GM20431 (cell line): ENCODE data around the gene GLT1D1.
"Not testable (repeated sequence)": the region's sequence is repeated elsewhere in the genome, so short reads cannot be mapped to it uniquely, and the experiment has no call there.

Experiments used
- in situ Hi-C: fragments of 300-500 bp; cut with MseI, MboI; formaldehyde crosslinking; loops from one replicate; pipeline ENCODE4 v1.15.0; 2020; ENCODE audit warnings: low sequenced_read_pairs; ENCODE audit not compliant: unreplicated experiment

Gene GLT1D1

DNA sequence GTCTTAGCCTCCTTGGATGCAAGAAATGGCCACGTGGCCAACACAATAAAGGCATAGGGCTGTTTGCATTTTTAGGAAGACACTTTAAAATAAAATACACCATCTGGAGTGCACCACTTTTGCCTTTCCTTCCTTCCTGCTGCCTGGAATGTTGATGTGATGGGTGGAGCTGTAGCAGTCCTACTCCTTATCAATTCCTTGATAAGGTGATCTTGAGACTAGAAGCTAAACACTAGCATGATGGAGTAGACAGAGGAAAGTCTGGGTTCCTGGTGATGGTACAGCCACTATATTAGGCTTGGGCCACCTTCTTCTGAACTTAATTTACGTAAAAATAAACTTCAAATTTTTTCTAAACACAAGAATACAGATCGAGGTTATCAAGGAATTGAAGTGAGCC is 2.9 kb upstream of the GLT1D1 start:
- in situ Hi-C loops = no loop called here

DNA sequence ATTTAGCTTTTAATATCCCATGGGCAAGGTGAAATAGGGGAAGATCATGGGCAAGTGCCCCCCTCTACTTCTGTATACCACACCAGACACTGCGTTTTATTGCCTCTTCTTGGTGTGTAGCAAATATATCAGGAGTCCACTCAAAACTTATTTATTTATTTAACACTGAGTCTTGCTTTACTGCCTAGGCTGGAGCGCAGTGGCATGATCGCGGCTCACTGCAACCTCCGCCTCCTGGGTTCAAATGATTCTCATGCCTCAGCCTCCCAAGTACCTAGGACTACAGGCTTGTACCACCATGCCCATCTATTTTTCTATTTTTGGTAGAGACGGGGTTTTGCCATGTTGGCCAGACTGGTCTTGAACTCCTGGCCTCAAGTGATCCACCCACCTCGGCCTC is 1.8 kb upstream of the GLT1D1 start:
- in situ Hi-C loops = not testable (repeated sequence)

DNA sequence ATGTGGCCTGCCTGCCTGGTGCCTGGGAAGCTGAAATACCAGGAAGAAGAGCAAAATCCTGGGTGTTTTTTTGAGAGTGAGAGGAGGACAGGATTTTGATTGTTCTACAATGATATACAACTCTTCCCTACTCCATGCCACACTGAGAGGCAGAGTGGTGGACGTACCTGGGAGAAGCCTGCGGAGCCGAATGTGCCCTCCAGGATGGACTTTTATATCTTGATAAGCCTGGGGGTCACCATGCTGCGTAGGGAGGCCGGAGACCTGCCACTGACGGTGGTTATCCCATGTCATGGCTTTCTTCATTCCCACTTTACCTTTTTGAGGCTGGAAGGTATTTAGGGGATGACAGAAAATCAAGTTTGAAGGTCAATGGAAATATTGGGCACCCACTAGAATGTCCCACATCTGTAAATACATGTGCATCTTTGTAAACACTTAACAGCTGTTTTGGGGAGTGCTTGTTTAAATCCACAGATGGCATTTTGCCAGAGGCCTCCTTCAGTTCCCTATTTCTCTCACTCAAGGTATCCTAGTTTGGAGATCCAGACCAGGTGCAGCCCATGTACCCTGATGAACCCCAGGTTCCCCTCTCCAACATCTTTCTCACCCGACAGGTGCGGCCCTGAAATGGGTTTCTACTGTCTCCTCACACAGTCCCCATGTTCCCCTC is 1.1 kb upstream of the GLT1D1 start:
- in situ Hi-C loops = no loop called here

DNA sequence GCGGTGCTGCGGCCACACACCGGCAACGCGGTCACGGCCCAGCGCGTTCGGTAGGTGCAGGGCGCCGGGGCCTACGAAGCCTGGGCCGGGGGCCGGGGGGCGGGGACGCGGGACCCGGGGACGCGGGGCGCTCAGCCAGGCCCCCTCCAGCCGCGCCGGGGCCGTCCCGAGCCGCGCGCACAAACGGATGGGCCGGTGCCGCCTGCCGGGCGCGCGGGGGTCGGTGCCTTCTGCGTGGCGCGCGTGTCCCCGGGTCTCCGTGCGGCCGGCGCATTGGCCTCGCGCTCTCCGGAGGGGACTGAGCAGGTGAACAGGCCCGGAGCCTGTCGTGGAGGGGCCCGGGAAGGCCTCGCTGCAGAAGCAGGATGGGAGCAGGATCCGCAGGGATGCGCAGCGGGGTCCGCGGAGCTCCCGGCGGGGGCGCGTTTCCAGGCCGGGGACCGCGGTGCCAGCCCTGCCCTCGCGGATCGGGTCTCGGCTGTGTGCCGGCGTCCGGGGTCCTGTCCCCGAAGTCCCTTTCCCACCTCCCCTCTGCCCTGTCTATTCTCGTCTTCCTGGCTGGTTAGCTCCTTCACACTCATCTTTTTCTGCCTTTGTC is 421 bp downstream of the GLT1D1 start:
- in situ Hi-C loops = no loop called here

DNA sequence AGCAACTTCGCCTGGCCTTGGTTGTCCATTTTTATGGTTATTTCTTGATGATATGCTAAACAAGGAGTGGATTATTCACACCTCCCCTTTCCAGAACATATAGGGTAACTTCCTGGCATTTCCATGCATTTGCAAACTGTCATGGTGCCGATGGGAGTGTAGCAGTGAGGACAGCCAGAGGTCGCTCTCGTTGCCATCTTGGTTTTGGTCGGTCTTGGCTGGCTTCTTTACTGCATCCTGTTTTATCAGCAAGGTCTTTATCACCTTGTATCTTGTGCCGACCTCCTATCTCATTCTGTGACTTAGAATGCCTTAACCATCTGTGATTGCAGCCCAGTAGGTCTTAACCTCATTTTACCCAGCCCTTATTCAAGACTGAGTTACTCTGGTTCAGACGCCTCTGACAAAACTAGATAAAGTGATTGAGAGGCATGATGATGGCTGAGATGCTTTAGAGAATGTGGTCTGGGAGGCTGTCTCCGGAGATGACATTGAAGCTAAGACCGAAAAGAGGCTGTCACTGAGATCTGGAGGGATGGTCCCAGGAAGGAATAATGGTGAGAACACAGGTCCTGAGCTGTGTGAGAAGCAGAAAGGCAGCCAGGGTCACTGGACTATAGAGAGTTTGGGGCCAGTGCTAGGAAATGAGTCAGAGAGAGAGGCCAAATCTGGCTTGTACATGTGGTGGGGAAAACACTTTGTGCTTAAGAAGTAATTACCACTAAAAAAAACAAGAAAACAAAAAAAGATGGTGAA is 2.9 kb downstream of the GLT1D1 start:
- in situ Hi-C loops = no loop called here

DNA sequence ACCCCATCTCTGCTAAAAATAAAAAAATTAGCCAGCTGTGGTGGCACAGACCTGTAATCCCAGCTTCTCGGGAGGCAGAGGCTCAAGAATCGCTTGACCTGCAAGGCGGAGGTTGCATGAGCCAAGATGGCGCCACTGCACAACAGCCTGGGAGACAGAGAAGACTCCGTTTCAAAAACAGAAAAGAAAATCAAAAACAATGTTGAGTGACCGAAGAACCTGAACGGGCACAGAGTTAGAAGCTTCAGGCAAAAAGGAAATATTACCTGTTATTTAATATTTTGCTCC is 3.5 kb downstream of the GLT1D1 start:
- in situ Hi-C loops = no loop called here

DNA sequence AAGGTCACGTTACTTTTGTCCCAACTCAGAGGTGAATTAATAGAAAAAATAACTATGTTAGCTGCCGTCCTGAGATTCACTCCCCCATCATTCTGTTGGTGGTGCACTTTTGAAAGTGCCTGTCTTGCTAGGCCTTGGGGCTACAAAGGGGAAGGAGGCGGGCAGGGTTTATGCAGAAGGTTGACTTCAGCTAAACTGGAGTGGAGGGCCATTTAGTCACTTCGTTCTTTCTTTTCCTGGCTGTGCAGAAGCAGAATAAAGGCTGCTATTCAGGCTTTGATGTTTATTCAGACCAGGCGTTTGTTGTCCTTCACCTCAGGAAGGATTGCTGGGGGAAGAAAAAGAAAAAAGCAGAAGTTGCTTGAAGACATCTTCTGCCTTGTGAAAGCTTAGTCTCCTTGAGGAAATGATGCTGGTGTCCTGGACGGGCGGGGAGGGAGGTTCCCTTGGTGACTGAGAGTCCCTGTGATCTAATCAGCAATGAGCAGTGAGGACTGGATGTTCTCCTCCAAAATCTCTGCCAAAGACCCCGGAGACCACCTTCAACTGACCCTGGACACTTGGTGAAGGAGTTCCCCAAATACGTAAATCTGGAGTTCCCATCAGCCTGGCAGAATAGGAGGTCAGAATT is 4.0 kb downstream of the GLT1D1 start:
- in situ Hi-C loops = no loop called here

DNA sequence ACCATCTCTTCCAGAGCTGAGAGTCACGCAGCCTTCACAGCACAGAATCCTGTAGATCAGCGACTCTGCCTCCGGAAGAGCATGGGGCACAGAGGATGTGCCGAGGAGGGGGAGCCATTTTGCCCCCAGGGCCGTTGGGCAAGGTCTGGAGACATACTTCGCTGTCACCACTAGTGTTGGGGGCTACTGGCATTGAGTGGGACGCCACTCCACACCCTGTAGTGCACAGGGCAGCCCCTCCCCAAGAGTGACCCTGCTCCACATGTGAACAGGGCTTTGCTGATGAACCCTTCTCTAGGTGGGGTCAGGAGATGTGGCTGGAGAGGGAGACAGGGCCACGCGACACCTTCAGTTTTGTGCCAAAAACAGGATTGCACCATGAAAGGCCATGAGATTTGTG is 6.0 kb downstream of the GLT1D1 start:
- in situ Hi-C loops = no loop called here

DNA sequence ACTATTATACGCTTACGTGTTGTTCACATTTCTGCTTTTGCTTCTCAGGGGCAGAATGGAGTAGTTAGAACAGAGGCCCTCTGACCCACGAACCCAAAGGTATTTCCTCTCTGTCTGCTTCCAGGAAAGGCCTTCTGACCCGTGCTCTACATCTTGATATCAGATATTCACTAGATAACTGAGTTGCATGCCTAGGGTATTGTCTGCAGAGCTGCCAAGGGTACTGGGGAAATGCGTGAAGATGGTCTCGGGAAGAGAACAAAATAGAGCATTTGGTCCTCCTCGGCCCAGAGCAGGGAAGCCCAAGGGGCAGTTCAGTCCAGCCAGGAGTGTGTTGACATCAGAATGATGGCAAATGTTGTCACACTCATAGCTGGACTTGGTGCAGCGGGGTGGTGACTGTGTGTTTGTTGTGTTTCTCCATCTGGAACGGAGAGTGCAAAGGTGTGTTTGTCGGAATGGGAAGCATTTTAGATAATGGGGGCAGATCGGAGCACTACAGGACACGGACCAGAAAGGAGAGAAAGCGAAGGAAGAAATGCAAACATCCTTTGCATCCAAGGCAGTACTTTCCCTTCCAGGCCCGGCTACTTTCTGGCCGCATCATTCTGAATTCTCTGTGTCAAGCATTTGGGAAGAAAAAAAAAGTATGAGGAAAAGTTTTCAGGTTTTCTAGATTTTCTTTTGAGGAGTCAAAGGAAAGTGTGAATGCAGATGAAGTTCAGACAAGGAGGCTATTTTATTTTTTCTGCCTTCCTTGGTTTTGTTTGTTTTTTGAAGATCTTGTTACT is 8.1 kb downstream of the GLT1D1 start:
- in situ Hi-C loops = no loop called here

DNA sequence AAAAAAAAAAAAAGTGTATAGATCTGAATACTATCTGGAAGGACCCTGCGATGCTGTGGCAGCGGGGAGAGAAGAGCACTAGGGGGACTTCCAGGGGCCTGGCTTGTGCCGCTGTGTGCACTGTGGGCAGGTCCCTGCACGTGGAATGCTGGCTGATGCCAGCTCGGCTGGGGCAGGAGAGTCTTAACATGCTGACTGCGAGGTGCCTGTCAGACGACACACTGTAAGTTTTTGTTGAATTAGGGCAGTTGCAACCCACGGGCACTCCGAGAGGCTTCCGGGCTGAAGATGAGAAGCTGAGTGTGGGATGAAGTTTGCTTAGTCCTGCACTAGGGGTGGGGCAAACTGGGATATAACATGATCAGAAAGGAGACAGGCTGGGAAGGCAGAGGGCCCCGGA is 10.7 kb downstream of the GLT1D1 start:
- in situ Hi-C loops = no loop called here

DNA sequence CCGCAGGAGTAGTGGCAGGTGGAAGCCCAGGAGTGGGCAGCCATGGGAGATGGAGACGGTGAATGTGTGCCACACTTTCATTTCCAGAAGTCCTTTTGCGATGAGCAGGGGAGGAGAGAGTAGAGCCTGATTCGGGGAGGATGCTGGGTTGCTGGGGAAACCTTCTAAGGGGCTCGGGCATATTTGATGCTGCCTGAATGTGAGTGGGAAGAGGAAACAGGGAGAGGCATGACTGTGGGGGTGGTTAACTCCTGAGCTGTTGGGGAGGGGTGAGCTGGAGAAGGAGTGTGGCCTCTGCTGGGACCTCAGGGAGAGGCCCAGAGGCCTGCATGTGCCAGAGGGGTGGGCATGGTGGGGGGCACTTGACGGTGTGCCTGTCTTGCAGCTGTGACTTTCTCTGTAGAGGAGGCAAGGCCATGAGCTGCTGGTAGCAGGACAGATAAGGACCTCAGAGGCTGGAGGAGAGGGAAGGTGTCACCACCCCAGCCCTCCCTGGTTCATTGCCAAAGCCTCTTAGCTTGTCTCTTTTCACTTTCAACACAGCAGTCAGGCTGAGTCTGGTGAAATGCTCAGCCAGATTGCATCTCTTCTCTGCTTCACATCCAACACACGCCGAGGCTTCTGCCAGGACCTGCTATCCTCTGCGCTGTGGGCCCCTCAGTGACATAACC is 11.4 kb downstream of the GLT1D1 start:
- in situ Hi-C loops = no loop called here

DNA sequence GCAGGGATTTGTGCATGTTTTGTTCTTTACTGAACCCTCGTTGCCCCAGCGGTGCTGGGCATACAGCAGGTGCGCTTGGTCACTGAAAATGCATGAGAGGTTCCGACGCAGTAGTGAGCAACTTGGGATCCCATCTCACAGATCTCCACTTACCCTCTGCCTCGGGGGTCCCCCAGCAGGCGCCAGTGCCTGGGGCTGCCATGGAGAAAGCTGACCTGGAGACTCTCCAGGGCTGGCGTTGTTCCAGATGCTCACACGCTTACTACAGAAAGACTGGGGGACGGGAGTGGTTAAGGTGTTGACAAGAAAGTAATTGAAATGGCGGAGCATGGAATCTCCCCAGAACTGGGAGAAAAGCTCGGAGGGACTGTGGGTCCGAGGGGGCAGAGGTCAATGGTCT is 14.2 kb downstream of the GLT1D1 start:
- in situ Hi-C loops = no loop called here

DNA sequence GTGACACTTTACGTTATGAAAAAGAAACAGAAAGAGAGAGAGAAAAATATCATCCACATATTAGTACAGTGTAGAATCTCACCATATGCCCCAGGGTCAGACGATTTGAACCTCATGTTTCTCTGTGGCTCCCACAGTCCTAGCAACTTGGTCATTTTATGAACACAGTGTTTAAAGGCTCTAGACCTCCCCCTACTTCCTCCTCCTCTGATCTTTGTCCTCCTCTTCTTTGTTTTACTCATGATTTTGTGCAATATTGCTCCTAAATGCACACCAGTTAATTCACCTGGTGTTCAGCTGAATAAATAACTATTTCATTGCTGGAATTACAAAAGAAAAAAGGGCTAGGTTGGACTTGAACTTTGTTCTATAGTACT is 18.2 kb downstream of the GLT1D1 start:
- in situ Hi-C loops = no loop called here

DNA sequence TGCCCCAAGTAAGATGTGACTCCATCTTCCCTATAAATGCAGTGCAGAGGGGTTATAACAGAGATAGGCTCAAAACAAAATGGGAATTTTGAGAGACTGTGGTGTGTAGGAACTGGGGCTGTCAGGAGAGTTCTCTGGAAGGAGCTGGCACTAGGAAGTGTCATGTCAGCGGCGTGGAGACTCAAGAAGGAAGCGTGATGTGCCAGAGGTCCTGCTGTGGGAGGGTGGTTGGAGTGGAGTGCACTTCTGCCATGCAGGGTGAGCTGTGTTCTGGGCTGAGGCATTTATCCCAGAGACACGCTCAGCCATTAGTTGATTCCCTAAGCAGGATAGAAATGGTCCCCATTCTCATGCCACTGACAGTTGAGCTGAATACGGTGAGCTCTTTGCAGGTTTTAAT is 19.0 kb downstream of the GLT1D1 start:
- in situ Hi-C loops = no loop called here

DNA sequence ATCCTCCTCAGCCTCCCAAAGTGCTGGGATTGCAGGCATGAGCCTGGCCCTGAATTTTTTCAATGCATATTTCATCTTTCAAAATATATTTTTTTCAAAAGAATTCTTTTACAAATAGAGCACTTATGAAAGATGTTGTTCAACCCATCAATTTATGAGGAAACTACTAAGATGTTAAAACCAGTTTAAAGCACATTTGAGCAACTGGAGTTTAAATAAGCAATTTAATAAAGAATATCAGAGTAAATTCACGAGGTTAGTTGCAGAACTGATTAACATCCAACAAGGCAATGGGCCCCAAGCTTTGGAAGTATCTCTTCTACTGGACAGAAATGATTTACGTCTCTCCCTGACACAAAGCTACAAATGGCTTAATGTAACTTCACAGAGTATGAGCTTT is 23.3 kb downstream of the GLT1D1 start:
- in situ Hi-C loops = no loop called here

DNA sequence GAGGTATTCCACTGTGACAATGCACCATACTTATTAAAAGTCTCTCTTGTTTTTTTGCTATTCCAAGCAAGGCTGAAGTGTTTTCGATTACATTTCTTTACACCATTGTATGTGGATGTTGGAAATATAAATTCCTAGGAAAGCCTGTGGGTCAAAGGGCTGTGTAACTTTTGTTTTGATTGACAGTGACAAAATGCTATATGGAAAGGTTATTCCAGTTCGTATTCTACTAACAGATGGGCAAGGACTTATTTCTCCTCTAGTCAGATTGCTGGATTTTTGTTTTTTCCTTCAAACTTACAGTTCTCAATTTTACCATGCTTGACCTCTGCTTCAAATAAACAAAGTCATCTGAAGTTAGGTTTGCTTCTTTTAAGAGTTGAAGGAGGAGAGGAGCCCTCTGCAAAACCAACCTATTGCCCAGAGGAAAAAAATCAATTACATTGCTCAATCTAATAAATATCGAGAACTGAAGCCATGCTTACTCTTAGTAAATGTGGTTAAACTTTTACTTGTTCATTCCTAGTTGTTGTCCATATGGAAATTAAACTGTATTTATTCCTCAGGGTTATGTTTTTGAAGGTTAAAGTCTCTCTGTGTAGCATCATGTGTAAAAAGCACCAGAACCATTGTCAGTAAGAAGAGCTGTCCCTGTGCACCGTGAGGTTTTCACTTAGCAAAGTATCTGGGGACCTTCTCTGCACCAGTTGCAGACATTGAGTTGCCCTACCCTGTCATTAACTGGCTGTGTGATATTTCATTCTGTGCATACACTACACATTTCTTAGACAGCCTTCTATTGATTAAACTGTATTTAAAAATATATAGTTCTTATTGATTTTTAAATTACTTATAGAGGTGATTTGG is 26.9 kb downstream of the GLT1D1 start:
- in situ Hi-C loops = no loop called here

DNA sequence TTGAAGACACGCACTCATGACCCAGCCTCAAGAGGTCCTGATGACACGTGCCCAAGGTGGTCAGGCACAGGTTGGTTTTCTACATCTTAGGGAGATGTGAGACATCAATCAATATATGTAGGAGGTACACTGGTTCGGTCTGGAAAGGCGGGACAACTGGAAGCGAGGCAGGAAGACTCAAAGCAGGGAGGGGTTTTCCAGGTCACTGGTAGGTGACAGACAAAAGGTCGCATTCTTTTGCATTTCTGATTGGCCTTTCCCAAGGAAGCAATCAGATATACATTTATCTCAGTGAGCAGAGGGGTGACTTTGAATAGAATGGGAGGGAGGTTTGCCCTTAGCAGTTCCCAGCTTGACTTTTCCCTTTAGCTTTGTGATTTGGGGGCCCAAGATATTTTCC is 38.6 kb downstream of the GLT1D1 start:
- in situ Hi-C loops = no loop called here

DNA sequence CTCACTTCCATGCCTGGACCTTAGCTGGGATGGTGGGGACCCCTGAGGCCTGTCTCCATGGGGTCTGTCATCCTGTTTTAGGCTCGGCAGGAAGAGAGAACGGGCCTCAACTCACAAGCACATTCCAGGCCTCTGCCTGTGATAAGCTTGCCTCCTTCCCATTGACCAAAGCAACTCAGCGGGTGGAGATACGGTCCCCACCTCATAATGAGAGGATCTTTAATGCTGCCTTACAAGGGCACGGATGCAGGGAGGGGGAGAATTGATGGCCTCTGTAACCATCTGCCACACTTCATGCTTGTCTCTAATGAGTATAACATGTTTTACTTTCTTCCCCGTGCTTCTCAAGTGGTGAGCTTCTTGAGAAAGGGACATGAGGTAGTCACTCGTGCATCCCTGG is 50.0 kb downstream of the GLT1D1 start:
- in situ Hi-C loops = no loop called here

DNA sequence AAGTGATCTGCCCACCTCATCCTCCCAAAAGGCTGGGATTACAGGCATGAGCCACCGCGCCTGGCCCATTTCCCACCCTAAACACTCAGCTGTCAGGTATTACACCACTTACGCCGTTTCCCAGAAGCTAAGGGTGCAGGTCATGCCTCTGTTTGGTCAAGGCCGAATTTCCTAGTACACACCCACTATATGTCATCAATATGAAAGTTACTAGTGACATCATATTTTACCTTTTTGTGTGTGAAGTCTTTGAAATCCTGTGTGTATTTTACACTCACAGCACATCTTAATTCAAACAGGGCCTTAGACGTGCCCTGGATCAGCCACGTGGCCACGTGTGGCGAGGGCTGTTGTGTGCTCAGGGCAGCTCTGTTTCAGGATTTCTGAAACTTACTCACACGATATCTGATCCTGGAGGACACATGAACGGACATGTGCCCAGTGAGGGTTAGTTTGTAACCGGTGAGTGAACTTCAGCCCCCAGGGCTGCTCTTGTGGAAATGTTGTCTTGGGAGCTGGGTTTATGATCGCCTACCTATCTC is 51.8 kb downstream of the GLT1D1 start:
- in situ Hi-C loops = no loop called here
